Measurements from ENCODE around the gene NECTIN3.

Gene NECTIN3

GRCh38 chr3:111047812-111048435 is 23.7 kb upstream of the NECTIN3 start:
- Histone ChIP-seq H3K27ac (ENCODE audit: extremely low read depth, low read depth, low read length) (no peak overlapping the region), H3K4me3 (ENCODE audit: low read depth, low read length) (no peak overlapping the region), H3K9me3 (ENCODE audit: control insufficient read depth, insufficient read depth, low read depth, low read length) (no peaks in the 10 kb centered on the region), H3K36me3 (ENCODE audit: control insufficient read depth in 2 of 2, insufficient read depth in 1 of 2, low read length in 2 of 2) (no peaks in the 10 kb centered on the region), H3K4me1 (ENCODE audit: control insufficient read depth, insufficient read depth, low read length) (no peaks in the 10 kb centered on the region)
- ChIA-PET POLR2A (no interaction called here), CTCF (no interaction called here)
- TF ChIP-seq ZNF223 (tag by site-specific recombination; IDR thresholded peaks at IDR 0.05) (no peak), ZNF174 (tag by site-specific recombination; IDR thresholded peaks at IDR 0.05) (no peak), ZXDB (tag by site-specific recombination; IDR thresholded peaks at IDR 0.05) (no peak), ZNF76 (tag by site-specific recombination; IDR thresholded peaks at IDR 0.05; ENCODE audit: borderline replicate concordance, low read depth) (no peak), ZNF280C (tag by site-specific recombination; IDR thresholded peaks at IDR 0.05) (no peak), ZNF362 (tag by site-specific recombination; IDR thresholded peaks at IDR 0.05) (no peak), IKZF3 (tag by site-specific recombination; IDR thresholded peaks at IDR 0.05) (no peak), AEBP2 (tag by site-specific recombination; IDR thresholded peaks at IDR 0.05; ENCODE audit: borderline replicate concordance) (no peak), GLI2 (tag by site-specific recombination; IDR thresholded peaks at IDR 0.05; ENCODE audit: borderline replicate concordance, low read depth) (no peak), ZBTB44 (tag by site-specific recombination; IDR thresholded peaks at IDR 0.05) (no peak), ZNF473 (tag by site-specific recombination; IDR thresholded peaks at IDR 0.05) (no peak), ZBTB7A (tag by site-specific recombination; IDR thresholded peaks at IDR 0.05; ENCODE audit: low read depth) (no peak), ZNF585B (tag by site-specific recombination; IDR thresholded peaks at IDR 0.05) (no peak), ZNF214 (tag by site-specific recombination; IDR thresholded peaks at IDR 0.05; ENCODE audit: borderline replicate concordance) (no peak), ZNF184 (tag by site-specific recombination; IDR thresholded peaks at IDR 0.05) (no peak)

GRCh38 chr3:111051354-111051753 is 20.3 kb upstream of the NECTIN3 start:
- no peak overlapping the region for H3K4me3 ChIP-seq (ENCODE audit: low read depth, low read length)
- no peak for TF ChIP-seq ZNF266 (tag by site-specific recombination; IDR thresholded peaks at IDR 0.05; ENCODE audit: low read depth)
- POLR2A ChIA-PET = no interaction called here
- H3K27ac ChIP-seq (ENCODE audit: extremely low read depth, low read depth, low read length) = no peak overlapping the region
- H3K9me3 ChIP-seq (ENCODE audit: control insufficient read depth, insufficient read depth, low read depth, low read length) = no peaks in the 10 kb centered on the region
- CTCF ChIA-PET = no interaction called here
- no peaks in the 10 kb centered on the region for H3K4me1 ChIP-seq (ENCODE audit: control insufficient read depth, insufficient read depth, low read length)
- no peaks in the 10 kb centered on the region for H3K36me3 ChIP-seq (ENCODE audit: control insufficient read depth in 2 of 2, insufficient read depth in 1 of 2, low read length in 2 of 2)

Measured in HEK293 (cell line).